ENCODE data around the gene WIPF3.

WIPF3 gene

GRCh38 chr7:29844559-29844958 lies 38.3 kb downstream of the WIPF3 start:
- Histone ChIP-seq H3K9ac (ENCODE audit: low read depth in 1 of 2, low read length in 2 of 2) (no peak overlapping the region), H3K9me3 (ENCODE audit: control insufficient read depth in 2 of 2, low read length in 2 of 2) (no peaks in the 10 kb centered on the region), H3K4me3 (ENCODE audit: low read length in 2 of 2) (no peak overlapping the region), H3K36me3 (ENCODE audit: control insufficient read depth in 2 of 2, insufficient read depth in 2 of 2, low read length in 2 of 2) (no peaks in the 10 kb centered on the region), H3K4me1 (ENCODE audit: control insufficient read depth in 2 of 2, insufficient read depth in 2 of 2, low read length in 2 of 2) (no peaks in the 10 kb centered on the region), H3K27ac (ENCODE audit: low read depth in 2 of 2, low read length in 2 of 2) (no peak overlapping the region), H3K27me3 (ENCODE audit: control insufficient read depth in 2 of 2, insufficient read depth in 2 of 2, low read length in 2 of 2) (no peaks in the 10 kb centered on the region)

GRCh38 chr7:29847496-29847895 lies 41.2 kb downstream of the WIPF3 start:
- Histone ChIP-seq H3K9ac (ENCODE audit: low read depth in 1 of 2, low read length in 2 of 2) (no peak overlapping the region), H3K27ac (ENCODE audit: low read depth in 2 of 2, low read length in 2 of 2) (no peak overlapping the region), H3K9me3 (ENCODE audit: control insufficient read depth in 2 of 2, low read length in 2 of 2) (no peaks in the 10 kb centered on the region), H3K27me3 (ENCODE audit: control insufficient read depth in 2 of 2, insufficient read depth in 2 of 2, low read length in 2 of 2) (no peaks in the 10 kb centered on the region), H3K4me1 (ENCODE audit: control insufficient read depth in 2 of 2, insufficient read depth in 2 of 2, low read length in 2 of 2) (no peaks in the 10 kb centered on the region), H3K4me3 (ENCODE audit: low read length in 2 of 2) (no peak overlapping the region), H3K36me3 (ENCODE audit: control insufficient read depth in 2 of 2, insufficient read depth in 2 of 2, low read length in 2 of 2) (no peaks in the 10 kb centered on the region)

DNA sequence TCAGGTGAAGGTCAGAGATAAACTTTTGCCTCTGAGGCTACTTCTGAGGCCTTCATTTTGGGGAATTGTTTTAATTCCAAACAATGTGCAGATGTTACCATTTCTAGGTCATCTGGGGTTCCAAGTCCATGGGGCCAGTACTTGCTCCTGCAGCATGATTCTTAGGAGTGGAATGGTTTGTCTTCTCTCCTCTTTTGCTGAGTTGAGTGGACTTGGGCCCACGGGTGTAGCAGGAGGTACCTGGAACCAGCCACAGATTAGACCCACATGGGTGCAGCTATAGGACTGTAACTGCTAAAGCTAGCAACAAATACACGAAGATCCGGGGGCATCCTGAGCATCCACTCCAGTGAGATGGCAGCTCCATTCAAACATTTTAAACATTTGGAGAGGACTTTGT lies 41.6 kb downstream of the WIPF3 start:
- H3K9me3 ChIP-seq (ENCODE audit: control insufficient read depth in 2 of 2, low read length in 2 of 2) = no peaks in the 10 kb centered on the region
- no peaks in the 10 kb centered on the region for H3K27me3 ChIP-seq (ENCODE audit: control insufficient read depth in 2 of 2, insufficient read depth in 2 of 2, low read length in 2 of 2)
- H3K4me3 ChIP-seq (ENCODE audit: low read length in 2 of 2) = no peak overlapping the region
- H3K36me3 ChIP-seq (ENCODE audit: control insufficient read depth in 2 of 2, insufficient read depth in 2 of 2, low read length in 2 of 2) = no peaks in the 10 kb centered on the region
- H3K9ac ChIP-seq (ENCODE audit: low read depth in 1 of 2, low read length in 2 of 2) = no peak overlapping the region
- H3K4me1 ChIP-seq (ENCODE audit: control insufficient read depth in 2 of 2, insufficient read depth in 2 of 2, low read length in 2 of 2) = no peaks in the 10 kb centered on the region
- H3K27ac ChIP-seq (ENCODE audit: low read depth in 2 of 2, low read length in 2 of 2) = no peak overlapping the region

DNA sequence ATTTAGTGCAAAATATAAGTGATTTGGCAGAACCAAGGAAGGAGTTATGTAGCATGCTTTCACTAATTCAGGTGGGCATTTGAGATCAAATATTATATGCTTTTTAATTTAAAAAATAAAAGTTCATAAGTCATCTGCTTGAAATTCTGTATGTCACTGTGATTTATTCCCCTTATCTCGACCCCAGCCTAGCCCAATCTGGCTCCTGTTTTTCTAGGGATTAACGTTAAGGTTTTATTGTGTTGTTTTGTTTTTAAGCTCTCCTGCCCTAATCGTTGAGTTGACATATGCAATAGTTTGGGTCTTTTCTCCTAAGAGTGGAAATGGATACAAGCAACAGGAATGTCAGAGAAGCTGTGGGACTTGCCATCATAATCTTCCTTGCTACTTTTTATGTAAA lies 42.6 kb downstream of the WIPF3 start:
- Histone ChIP-seq H3K9ac (ENCODE audit: low read depth in 1 of 2, low read length in 2 of 2) (no peak overlapping the region), H3K9me3 (ENCODE audit: control insufficient read depth in 2 of 2, low read length in 2 of 2) (no peaks in the 10 kb centered on the region), H3K36me3 (ENCODE audit: control insufficient read depth in 2 of 2, insufficient read depth in 2 of 2, low read length in 2 of 2) (no peaks in the 10 kb centered on the region), H3K4me1 (ENCODE audit: control insufficient read depth in 2 of 2, insufficient read depth in 2 of 2, low read length in 2 of 2) (no peaks in the 10 kb centered on the region), H3K27me3 (ENCODE audit: control insufficient read depth in 2 of 2, insufficient read depth in 2 of 2, low read length in 2 of 2) (no peaks in the 10 kb centered on the region), H3K4me3 (ENCODE audit: low read length in 2 of 2) (no peak overlapping the region), H3K27ac (ENCODE audit: low read depth in 2 of 2, low read length in 2 of 2) (no peak overlapping the region)

DNA sequence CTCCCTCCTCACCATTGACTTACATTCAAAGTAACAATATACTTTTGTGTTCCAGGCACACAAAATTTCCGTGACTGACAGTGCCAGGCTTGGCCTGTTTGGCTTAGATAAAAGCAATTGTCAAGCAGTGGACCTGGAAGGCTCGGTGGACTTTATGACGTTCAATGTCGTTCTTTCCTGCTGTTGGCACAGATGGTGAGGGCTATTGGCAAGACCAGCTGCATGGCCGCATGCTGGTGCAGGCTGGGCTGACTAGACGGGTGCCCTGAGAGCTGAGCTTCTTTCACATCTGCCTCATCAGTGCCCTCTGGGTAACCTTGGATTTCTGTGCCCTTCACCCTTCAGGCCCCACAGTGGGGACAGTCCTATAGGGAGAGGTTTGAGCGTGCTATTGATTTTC lies 45.2 kb downstream of the WIPF3 start:
- H3K4me1 ChIP-seq (ENCODE audit: control insufficient read depth in 2 of 2, insufficient read depth in 2 of 2, low read length in 2 of 2) = no peaks in the 10 kb centered on the region
- H3K27me3 ChIP-seq (ENCODE audit: control insufficient read depth in 2 of 2, insufficient read depth in 2 of 2, low read length in 2 of 2) = no peaks in the 10 kb centered on the region
- H3K4me3 ChIP-seq (ENCODE audit: low read length in 2 of 2) = no peak overlapping the region
- no peak overlapping the region for H3K27ac ChIP-seq (ENCODE audit: low read depth in 2 of 2, low read length in 2 of 2)
- no peak overlapping the region for H3K9ac ChIP-seq (ENCODE audit: low read depth in 1 of 2, low read length in 2 of 2)
- no peaks in the 10 kb centered on the region for H3K36me3 ChIP-seq (ENCODE audit: control insufficient read depth in 2 of 2, insufficient read depth in 2 of 2, low read length in 2 of 2)
- H3K9me3 ChIP-seq (ENCODE audit: control insufficient read depth in 2 of 2, low read length in 2 of 2) = no peaks in the 10 kb centered on the region

DNA sequence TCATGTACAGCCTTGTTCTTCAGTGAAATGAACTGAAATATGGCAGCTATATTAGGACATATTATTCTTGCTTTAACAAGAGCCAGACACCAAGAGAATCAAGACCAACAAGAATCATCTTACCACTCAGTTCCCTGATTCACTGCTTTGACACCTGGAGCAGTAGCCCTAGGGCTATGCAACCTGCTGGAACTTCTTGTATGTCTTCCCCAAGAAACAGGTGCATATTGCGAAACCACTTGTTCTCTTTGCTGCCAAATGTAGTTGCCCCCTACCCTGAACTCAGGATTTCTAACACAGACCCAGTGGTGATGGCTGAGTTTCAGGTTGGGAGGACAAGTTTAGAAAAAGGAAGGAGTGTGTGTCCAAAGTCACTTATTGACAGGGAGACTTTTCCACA lies 46.1 kb downstream of the WIPF3 start:
- Histone ChIP-seq H3K4me3 (ENCODE audit: low read length in 2 of 2) (no peak overlapping the region), H3K27ac (ENCODE audit: low read depth in 2 of 2, low read length in 2 of 2) (no peak overlapping the region), H3K36me3 (ENCODE audit: control insufficient read depth in 2 of 2, insufficient read depth in 2 of 2, low read length in 2 of 2) (no peaks in the 10 kb centered on the region), H3K9ac (ENCODE audit: low read depth in 1 of 2, low read length in 2 of 2) (no peak overlapping the region), H3K27me3 (ENCODE audit: control insufficient read depth in 2 of 2, insufficient read depth in 2 of 2, low read length in 2 of 2) (no peaks in the 10 kb centered on the region), H3K4me1 (ENCODE audit: control insufficient read depth in 2 of 2, insufficient read depth in 2 of 2, low read length in 2 of 2) (no peaks in the 10 kb centered on the region), H3K9me3 (ENCODE audit: control insufficient read depth in 2 of 2, low read length in 2 of 2) (no peaks in the 10 kb centered on the region)

- Histone ChIP-seq H3K9ac (ENCODE audit: low read depth in 1 of 2, low read length in 2 of 2) (no peak overlapping the region), H3K36me3 (ENCODE audit: control insufficient read depth in 2 of 2, insufficient read depth in 2 of 2, low read length in 2 of 2) (no peaks in the 10 kb centered on the region), H3K4me3 (ENCODE audit: low read length in 2 of 2) (no peak overlapping the region), H3K4me1 (ENCODE audit: control insufficient read depth in 2 of 2, insufficient read depth in 2 of 2, low read length in 2 of 2) (no peaks in the 10 kb centered on the region), H3K27ac (ENCODE audit: low read depth in 2 of 2, low read length in 2 of 2) (no peak overlapping the region), H3K9me3 (ENCODE audit: control insufficient read depth in 2 of 2, low read length in 2 of 2) (no peaks in the 10 kb centered on the region), H3K27me3 (ENCODE audit: control insufficient read depth in 2 of 2, insufficient read depth in 2 of 2, low read length in 2 of 2) (no peaks in the 10 kb centered on the region)
Measured at GRCh38 chr7:29853072-29853471, 46.8 kb downstream of the WIPF3 start.

- no peaks in the 10 kb centered on the region for H3K36me3 ChIP-seq (ENCODE audit: control insufficient read depth in 2 of 2, insufficient read depth in 2 of 2, low read length in 2 of 2)
- H3K9ac ChIP-seq (ENCODE audit: low read depth in 1 of 2, low read length in 2 of 2) = no peak overlapping the region
- H3K9me3 ChIP-seq (ENCODE audit: control insufficient read depth in 2 of 2, low read length in 2 of 2) = no peaks in the 10 kb centered on the region
- H3K4me3 ChIP-seq (ENCODE audit: low read length in 2 of 2) = no peak overlapping the region
- no peaks in the 10 kb centered on the region for H3K27me3 ChIP-seq (ENCODE audit: control insufficient read depth in 2 of 2, insufficient read depth in 2 of 2, low read length in 2 of 2)
- no peak overlapping the region for H3K27ac ChIP-seq (ENCODE audit: low read depth in 2 of 2, low read length in 2 of 2)
- no peaks in the 10 kb centered on the region for H3K4me1 ChIP-seq (ENCODE audit: control insufficient read depth in 2 of 2, insufficient read depth in 2 of 2, low read length in 2 of 2)
Measured at GRCh38 chr7:29853789-29854188, 47.5 kb downstream of the WIPF3 start.

DNA sequence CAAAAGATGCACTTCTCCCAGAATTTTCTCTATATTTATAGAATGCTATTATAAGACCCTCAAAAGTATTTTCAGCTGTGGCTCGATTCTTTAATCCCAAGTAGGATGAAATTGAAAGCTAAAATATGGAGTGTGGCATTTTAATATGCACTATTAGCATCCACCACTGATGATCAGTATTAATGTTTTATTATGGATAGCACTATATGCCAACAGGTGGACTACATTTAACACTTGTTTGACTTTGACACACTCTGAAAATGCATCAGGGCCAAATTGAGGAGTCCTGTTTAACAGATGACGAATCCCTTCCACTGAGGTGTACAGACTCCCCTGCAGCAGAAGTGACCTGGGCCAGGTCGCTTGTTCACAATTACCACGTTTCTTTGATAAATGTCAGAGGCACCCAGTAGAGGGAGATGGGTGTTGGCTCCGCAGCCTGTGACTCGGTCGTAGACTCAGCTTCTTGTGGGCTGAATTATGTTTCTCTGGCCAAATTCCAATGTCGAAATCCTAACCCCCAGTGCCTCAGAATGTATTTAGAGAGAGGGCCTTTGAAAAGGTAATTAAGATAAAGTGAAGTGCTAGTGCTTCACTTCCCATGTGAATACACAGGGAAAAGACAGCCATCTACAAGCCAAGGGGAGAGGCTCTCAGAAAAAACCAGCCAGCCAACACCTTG lies 48.1 kb downstream of the WIPF3 start:
- Histone ChIP-seq H3K27ac (ENCODE audit: low read depth in 2 of 2, low read length in 2 of 2) (no peak overlapping the region), H3K4me1 (ENCODE audit: control insufficient read depth in 2 of 2, insufficient read depth in 2 of 2, low read length in 2 of 2) (no peaks in the 10 kb centered on the region), H3K4me3 (ENCODE audit: low read length in 2 of 2) (no peak overlapping the region), H3K9me3 (ENCODE audit: control insufficient read depth in 2 of 2, low read length in 2 of 2) (no peaks in the 10 kb centered on the region), H3K9ac (ENCODE audit: low read depth in 1 of 2, low read length in 2 of 2) (no peak overlapping the region), H3K36me3 (ENCODE audit: control insufficient read depth in 2 of 2, insufficient read depth in 2 of 2, low read length in 2 of 2) (no peaks in the 10 kb centered on the region), H3K27me3 (ENCODE audit: control insufficient read depth in 2 of 2, insufficient read depth in 2 of 2, low read length in 2 of 2) (no peaks in the 10 kb centered on the region)

- no peaks in the 10 kb centered on the region for H3K36me3 ChIP-seq (ENCODE audit: control insufficient read depth in 2 of 2, insufficient read depth in 2 of 2, low read length in 2 of 2)
- H3K9me3 ChIP-seq (ENCODE audit: control insufficient read depth in 2 of 2, low read length in 2 of 2) = no peaks in the 10 kb centered on the region
- H3K27me3 ChIP-seq (ENCODE audit: control insufficient read depth in 2 of 2, insufficient read depth in 2 of 2, low read length in 2 of 2) = no peaks in the 10 kb centered on the region
- H3K9ac ChIP-seq (ENCODE audit: low read depth in 1 of 2, low read length in 2 of 2) = no peak overlapping the region
- no peak overlapping the region for H3K4me3 ChIP-seq (ENCODE audit: low read length in 2 of 2)
- H3K4me1 ChIP-seq (ENCODE audit: control insufficient read depth in 2 of 2, insufficient read depth in 2 of 2, low read length in 2 of 2) = no peaks in the 10 kb centered on the region
- no peak overlapping the region for H3K27ac ChIP-seq (ENCODE audit: low read depth in 2 of 2, low read length in 2 of 2)
Measured at GRCh38 chr7:29857654-29858053, 51.3 kb downstream of the WIPF3 start.

All from mucosa of rectum (tissue), 2 donors.